ENCODE data around the gene FAM180A. TPM values are rescaled to one million over a fixed set of nuclear protein-coding genes. Genes with fewer than 3 reads are reported as not detected.

Gene FAM180A
- total and polyA plus RNA-seq, 4 donors: 0.19 to 10.5 (median 5.6) TPM

DNA sequence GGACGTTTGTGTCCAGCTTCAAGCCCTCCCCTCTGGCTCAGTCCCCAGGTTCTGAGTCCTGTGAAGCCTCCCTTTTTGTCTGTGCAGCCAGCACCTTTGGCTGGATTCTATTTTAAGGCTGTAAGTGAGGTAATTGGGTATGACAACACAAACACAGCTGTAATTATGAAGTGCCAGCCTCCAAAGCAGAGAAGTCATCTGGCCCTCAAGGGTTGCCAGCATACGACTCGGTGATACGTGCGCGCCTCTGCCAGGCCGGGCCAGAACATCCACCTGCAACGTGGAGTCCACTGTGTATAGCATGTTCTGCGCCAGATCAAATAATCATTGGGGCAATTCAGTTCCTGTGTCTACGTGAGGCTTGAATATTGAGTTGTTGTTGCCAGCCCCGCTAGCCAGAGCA is 6.7 kb upstream of the FAM180A start:
- Histone ChIP-seq H3K27me3 (ENCODE audit: control insufficient read depth in 4 of 4, insufficient read depth in 4 of 4, low read length in 3 of 4) (peaks cover 0 to 2% (median 0%) of the 10 kb centered on the region in 4 donors), H3K9ac (ENCODE audit: low read depth in 1 of 2, low read length in 2 of 2) (no peak overlapping the region), H3K4me3 (ENCODE audit: low read depth in 1 of 3, low read length in 3 of 3) (no peak overlapping the region), H3K9me3 (ENCODE audit: control insufficient read depth in 4 of 4, low read length in 3 of 4) (no peaks in the 10 kb centered on the region), H3K4me1 (ENCODE audit: control insufficient read depth in 4 of 4, insufficient read depth in 4 of 4, low read length in 3 of 4) (no peaks in the 10 kb centered on the region), H3K27ac (ENCODE audit: low read depth in 1 of 2, low read length in 2 of 2) (no peak overlapping the region), H3K36me3 (ENCODE audit: control insufficient read depth in 4 of 4, insufficient read depth in 3 of 4, low read depth in 1 of 4, low read length in 3 of 4) (no peaks in the 10 kb centered on the region)
- no peak for DNase-seq (ENCODE audit: low spot score)
- WGBS: 88% methylated on average over 11 of the region's 11 CpGs
- TF ChIP-seq YY1 (IDR thresholded peaks at IDR 0.05) (no peak), GABPA (IDR thresholded peaks at IDR 0.05 in 1 of 2, conservative IDR thresholded peaks at IDR 0.05 in 1 of 2) (no peak), RAD21 (IDR thresholded peaks at IDR 0.05) (no peak)

GRCh38 chr7:135753616-135754413 is 5.2 kb upstream of the FAM180A start:
- Histone ChIP-seq H3K9ac (ENCODE audit: low read depth in 1 of 2, low read length in 2 of 2) (no peak overlapping the region), H3K9me3 (ENCODE audit: control insufficient read depth in 4 of 4, low read length in 3 of 4) (no peaks in the 10 kb centered on the region), H3K36me3 (ENCODE audit: control insufficient read depth in 4 of 4, insufficient read depth in 3 of 4, low read depth in 1 of 4, low read length in 3 of 4) (no peaks in the 10 kb centered on the region), H3K4me3 (ENCODE audit: low read depth in 1 of 3, low read length in 3 of 3) (no peak overlapping the region), H3K27me3 (ENCODE audit: control insufficient read depth in 4 of 4, insufficient read depth in 4 of 4, low read length in 3 of 4) (no peaks in the 10 kb centered on the region), H3K27ac (ENCODE audit: low read depth in 1 of 2, low read length in 2 of 2) (no peak overlapping the region), H3K4me1 (ENCODE audit: control insufficient read depth in 4 of 4, insufficient read depth in 4 of 4, low read length in 3 of 4) (no peaks in the 10 kb centered on the region)
- TF ChIP-seq HNF4A (conservative IDR thresholded peaks at IDR 0.05) (no peak), FOXA2 (IDR thresholded peaks at IDR 0.05) (no peak), TAF1 (conservative IDR thresholded peaks at IDR 0.05) (no peak), RXRA (IDR thresholded peaks at IDR 0.05) (no peak), SP1 (IDR thresholded peaks at IDR 0.05) (no peak), ATF3 (IDR thresholded peaks at IDR 0.05) (no peak), RAD21 (IDR thresholded peaks at IDR 0.05) (no peak), NR2F2 (IDR thresholded peaks at IDR 0.05) (no peak), REST (IDR thresholded peaks at IDR 0.05) (no peak), EGR1 (IDR thresholded peaks at IDR 0.05; ENCODE audit: low read depth in 2 of 2) (no peak), HNF4G (IDR thresholded peaks at IDR 0.05) (no peak), CTCF (IDR thresholded peaks at IDR 0.05; ENCODE audit: low read depth, low read length, missing input control) (no peak), YY1 (IDR thresholded peaks at IDR 0.05) (no peak)
- TF ChIP-seq, protein P1, sequence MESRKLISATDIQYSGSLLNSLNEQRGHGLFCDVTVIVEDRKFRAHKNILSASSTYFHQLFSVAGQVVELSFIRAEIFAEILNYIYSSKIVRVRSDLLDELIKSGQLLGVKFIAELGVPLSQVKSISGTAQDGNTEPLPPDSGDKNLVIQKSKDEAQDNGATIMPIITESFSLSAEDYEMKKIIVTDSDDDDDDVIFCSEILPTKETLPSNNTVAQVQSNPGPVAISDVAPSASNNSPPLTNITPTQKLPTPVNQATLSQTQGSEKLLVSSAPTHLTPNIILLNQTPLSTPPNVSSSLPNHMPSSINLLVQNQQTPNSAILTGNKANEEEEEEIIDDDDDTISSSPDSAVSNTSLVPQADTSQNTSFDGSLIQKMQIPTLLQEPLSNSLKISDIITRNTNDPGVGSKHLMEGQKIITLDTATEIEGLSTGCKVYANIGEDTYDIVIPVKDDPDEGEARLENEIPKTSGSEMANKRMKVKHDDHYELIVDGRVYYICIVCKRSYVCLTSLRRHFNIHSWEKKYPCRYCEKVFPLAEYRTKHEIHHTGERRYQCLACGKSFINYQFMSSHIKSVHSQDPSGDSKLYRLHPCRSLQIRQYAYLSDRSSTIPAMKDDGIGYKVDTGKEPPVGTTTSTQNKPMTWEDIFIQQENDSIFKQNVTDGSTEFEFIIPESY (IDR thresholded peaks at IDR 0.05): no peak
- no peak for DNase-seq (ENCODE audit: low spot score)
- WGBS: 86% methylated on average over 8 of the region's 8 CpGs

Data from liver (tissue), 9 donors.